NCI-H345 treated with DMSO at 0.1 percent for 48 hours (cell line): ENCODE measurements around the gene PLPP3.

ENCODE experiments used
- DNase-seq: peaks from one replicate; lab custom pipeline; 2025; ENCODE audit not compliant: unreplicated experiment; lab: John Stamatoyannopoulos, UW

Gene PLPP3

GRCh38 chr1:56576880-56577405, 2.4 kb downstream of the PLPP3 start:
- no peak for DNase-seq

- no peak for DNase-seq
These were observed 3.5 kb downstream of the PLPP3 start for GRCh38 chr1:56575865-56576264.

DNA sequence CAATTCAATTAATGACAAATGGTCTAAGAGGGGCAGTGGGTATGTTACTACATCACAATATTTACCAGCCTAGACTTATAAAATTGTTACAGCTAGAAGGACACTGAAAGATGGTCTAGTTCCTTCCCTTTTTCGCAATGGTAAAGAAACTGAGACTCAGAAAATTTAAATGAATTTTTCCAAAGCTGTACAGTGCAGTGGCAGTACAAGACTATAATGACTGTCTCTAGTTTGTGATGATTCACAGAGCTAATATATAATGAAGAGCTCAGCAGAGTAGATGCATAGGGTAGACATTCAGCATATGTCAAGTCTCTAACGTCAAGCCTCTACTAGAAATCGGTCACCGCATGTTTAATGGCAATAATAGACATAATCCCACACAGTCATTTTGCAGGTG, 4.6 kb downstream of the PLPP3 start:
- no peak for DNase-seq

DNA sequence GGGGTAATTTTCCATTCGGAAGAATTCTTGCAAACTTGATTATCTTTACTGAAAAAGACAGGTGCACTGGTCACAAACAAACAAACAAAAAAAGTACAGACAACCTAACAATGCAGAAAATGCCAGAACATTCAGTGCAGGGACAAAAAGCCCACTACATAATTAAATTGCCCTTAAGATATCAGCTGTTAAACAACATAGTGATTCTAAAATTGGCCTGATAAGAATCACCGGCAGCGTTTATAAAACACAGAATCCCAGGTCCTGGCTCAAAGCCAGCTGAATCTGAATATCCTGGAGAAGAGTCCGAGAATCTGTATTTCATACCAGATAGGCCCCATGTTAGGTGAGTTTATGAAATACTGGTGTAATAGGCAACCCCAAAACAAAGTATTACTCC, 6.1 kb downstream of the PLPP3 start:
- peak; percentile 19 for DNase-seq

GRCh38 chr1:56572334-56573050, 6.9 kb downstream of the PLPP3 start:
- DNase-seq, result no peak

DNA sequence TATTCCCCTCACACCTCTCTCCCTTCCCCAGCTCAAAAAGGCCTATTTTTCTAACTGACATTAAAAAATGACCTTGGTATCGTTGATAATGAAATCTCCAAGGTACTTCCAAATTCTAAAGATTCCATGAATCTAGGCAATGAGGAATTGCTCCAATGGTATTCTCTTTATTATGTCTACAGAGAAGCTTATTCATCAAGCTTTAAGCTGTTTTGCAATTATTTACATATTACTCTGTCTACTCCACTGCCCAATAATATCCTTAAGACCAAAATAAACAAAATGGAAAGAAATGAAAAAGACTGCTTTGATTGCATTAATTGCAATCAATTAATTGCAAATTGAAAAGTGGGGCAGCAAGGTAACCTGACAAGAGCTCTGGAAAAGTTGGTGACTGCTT, 7.9 kb downstream of the PLPP3 start:
- no peak for DNase-seq

- DNase-seq, result peak; percentile 10
These were observed 8.4 kb downstream of the PLPP3 start for GRCh38 chr1:56570924-56571372.

DNA sequence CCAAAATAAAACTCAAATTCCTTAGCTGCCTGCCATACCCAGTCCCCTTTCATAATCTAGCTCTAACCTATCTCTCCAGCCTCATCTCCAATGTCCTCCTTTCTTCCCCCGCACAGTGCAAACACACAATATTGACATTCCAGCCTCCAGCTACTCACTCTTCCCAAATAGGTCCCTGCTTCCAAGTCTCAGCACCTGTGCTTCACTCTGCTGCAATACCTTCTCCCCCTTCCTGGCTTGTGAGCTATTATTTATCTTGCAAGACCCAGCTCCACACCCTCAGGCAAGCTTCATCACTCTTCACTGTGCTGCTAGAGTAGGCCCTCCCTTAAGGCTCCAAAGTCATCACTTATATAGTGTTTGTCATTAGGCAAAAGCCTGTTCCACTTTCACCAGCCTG, 9.7 kb downstream of the PLPP3 start:
- no peak for DNase-seq

DNA sequence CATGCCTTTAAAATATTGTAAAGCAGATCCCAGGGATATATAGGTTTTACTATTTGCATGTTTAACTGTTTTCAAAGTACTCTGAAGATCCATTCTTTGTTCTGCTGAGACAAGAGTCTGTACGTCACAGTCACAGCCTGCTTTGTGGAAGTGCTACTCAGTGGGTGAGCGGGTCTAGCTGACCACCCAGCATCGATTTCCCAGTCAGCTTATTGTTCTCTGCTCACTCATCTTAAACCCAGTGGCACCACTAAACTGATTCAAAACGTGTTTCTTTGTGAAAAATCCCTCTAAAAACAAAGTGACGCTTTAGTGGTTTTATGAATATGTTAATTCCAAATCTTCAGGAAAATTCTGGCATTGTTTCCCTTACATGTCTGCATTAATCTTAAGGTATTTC, 12.4 kb downstream of the PLPP3 start:
- no peak for DNase-seq

- DNase-seq, result no peak
These were observed 13.2 kb downstream of the PLPP3 start for GRCh38 chr1:56566061-56566744.

DNA sequence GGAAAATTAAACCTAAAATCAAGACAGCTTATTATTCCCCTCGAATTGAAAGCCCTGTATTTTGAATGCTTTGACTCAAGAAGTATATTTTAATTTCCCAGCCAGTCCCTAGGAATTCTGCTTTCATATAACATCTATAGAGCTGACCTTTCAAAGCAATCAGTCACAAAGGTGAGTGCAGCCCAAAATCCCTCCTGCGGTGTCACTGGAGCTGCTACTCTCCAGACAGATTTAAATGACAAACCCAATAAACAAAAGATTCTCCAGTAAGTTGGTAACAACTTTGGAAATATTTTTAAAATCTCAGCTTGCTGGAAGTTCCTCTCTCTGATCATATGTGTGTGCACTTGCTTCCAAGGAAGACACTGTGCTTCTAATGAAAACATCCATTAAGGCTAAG, 14.7 kb downstream of the PLPP3 start:
- no peak for DNase-seq

- no peak for DNase-seq
These were observed 15.8 kb downstream of the PLPP3 start for GRCh38 chr1:56563568-56563967.

- no peak for DNase-seq
These were observed 16.4 kb downstream of the PLPP3 start for GRCh38 chr1:56562891-56563452.

- no peak for DNase-seq
These were observed 17.9 kb downstream of the PLPP3 start for GRCh38 chr1:56561227-56562019.

DNA sequence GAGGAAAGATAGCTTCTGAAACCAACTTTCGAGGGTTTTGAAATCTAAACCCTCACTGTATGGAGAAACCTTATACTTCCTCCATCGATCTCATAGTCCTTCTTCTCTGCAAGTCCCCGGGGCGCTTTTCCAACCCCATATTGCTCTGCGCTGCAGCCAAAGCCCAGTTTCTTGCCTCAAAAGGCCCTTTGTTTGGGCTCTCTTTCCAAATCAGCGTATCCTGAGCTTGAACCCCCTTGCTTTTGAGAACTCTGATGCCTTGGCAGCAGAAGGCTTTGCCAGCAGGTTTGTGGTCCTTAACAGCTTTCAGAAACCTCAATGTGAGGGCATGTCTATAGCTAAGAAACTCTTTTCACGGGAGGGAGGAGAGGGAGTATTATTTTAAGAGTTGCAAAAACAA, 21.6 kb downstream of the PLPP3 start:
- no peak for DNase-seq

- DNase-seq, result no peak
These were observed 23.9 kb downstream of the PLPP3 start for GRCh38 chr1:56555448-56555847.

DNA sequence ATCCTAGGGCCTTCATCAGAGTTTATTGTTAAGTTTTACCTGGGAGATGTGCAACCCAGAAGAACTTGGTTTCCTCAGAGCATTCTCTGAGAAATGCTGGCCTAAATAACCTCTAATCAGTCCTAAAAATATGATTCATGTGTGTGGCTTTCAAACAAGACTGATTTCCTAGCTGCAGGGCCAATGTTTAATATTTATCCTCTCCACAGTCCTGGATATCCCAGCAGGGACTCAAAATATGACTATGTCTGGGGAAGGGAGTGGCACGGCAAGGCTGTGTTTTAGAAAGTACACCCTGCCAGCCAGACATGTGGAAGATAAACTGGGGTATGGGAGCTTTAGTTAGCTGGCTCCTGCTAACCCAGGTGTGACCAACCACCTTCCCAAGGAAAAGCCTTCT, 26.3 kb downstream of the PLPP3 start:
- no peak for DNase-seq

- no peak for DNase-seq
These were observed 27.0 kb downstream of the PLPP3 start for GRCh38 chr1:56552349-56552748.

- DNase-seq, result no peak
These were observed 27.7 kb downstream of the PLPP3 start for GRCh38 chr1:56551691-56552090.

- no peak for DNase-seq
These were observed 28.5 kb downstream of the PLPP3 start for GRCh38 chr1:56550859-56551188.

- DNase-seq, result peak; percentile 63
These were observed 29.1 kb downstream of the PLPP3 start for GRCh38 chr1:56550138-56550858.
